ENCODE data around the gene CMSS1.

CMSS1 gene

DNA sequence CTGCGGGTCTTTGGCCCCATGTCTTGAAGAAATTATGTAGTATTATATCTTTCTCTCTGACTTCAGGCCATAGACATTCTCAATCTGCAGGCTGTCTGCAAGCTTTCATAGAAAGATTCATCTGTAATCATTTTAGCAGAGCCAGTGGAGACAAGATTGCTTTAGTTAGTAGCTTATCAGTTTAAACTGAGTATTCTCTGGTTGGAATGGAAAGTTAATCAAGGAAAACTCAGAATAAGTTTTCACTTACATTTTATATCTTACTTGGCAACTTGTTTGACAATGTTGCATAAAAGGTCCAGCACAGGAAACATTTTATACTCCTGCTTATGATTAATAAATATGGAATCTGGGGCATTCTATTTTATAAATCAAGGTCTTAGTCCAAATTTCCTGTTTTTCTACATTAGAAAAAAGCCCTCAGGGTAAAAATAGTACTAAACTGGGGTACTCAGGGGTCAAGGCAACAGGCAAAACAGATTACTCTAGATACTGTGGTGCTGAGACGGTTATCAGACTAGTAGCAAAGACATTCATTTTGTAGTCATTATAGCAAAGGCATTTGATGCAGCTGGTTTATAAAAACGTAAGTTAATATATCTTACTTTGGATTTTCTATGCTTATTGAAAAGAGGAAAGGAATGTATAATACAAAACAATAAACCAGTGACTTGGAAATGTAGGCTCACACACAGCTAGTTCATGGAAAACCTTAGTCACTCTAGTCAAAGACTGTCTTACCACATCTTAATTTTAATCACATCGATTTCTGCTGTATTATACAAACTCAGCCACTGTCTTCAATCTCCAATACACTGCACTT is 341.9 kb downstream of the CMSS1 start:
- DNase-seq: no peak

DNA sequence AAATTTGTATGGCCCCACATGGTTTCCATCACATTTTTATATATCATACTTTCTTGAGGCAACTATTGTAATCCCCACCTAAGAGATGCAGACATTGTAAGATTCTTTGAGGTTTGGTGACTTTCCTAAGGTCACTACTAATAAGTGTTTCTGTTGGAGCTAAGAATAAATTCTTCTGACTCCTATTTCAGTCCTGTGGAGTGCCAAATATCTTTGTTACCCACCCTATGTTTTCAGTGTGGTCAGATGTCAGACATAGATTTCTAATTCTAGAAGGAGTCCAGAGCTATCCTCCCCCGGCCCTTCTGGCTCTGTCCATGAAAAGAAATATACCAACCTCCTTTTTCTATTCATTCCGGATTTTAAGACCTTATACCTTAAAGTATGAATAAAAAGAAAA is 342.9 kb downstream of the CMSS1 start:
- no peak for DNase-seq

- DNase-seq: no peak
These were observed 346.1 kb downstream of the CMSS1 start for GRCh38 chr3:100163787-100164186.

DNA sequence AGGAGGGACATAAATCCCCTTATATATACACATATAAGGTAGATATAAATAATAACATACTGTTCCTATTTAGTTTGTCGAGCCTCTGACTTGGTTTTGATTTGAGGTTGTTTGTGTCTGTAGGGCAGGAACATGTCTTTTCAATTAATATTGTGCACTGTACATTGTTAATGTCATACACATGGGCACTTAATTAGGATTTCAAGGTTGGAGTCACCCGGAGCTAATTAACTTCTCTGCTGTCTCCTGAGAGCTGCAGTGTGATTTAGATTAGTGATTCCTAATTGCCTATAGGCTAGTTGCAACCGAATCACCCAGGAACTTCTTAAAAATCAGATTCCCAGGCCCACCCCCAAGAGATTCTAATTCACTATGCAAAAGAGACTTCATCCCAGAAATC is 347.1 kb downstream of the CMSS1 start:
- no peak for DNase-seq

GRCh38 chr3:100165926-100166550 is 348.4 kb downstream of the CMSS1 start:
- no peak for DNase-seq

GRCh38 chr3:100169201-100169920 is 351.7 kb downstream of the CMSS1 start:
- DNase-seq: no peak

- no peak for DNase-seq
These were observed 352.8 kb downstream of the CMSS1 start for GRCh38 chr3:100170486-100170885.

DNA sequence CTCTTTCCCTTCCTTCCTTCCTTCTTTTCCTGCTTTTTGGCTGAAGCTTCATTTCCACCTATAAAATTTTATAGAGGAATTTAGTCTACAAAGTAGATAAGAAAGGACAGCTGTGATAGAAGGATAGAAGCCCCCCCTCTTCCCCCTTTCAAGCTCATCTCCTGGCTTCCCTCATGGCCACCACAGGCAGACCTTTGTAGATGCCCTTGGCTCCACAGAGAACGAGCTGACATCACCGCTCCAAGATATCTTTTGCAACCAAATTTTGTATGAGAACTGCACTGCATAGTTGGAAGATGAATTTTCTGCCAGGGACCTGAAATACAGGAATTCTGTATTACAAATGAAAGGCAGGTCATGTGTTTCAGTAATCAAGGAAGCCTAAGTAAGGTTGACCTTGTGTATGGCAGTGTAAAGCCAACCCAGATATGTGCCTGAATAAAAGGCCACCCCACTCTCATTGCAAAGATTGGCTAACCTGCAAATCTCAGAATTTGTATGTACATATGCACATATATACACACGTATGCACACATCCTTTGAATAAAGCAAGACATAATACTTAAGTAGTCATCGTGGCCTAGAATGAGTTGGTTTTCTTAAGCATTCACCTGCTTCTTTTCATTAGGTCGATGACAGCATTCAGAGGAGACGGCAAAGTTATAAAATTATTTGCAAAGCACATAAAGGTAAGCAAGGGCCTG is 353.7 kb downstream of the CMSS1 start:
- no peak for DNase-seq

DNA sequence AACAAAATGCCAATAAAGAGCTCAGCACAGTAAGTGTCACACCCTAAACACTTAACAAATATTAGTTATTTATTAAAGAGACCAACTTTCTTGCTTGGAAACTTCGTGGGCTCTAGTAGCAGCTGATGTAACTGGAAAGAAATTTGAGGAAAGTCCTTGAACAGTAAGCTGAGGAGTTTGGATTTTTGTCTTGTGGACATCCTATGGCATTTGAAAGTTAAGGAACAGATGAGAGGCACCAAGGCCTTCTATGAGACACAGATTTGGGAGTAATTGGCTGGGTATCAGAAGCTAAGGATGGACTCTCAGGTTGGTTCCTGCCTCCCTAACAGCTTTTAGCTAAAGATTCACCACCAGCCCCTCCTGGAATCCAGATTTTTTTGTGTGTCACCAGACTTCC is 356.3 kb downstream of the CMSS1 start:
- no peak for DNase-seq

GRCh38 chr3:100175637-100176280 is 358.1 kb downstream of the CMSS1 start:
- no peak for DNase-seq

GRCh38 chr3:100179692-100180349 is 362.2 kb downstream of the CMSS1 start:
- DNase-seq: no peak

DNA sequence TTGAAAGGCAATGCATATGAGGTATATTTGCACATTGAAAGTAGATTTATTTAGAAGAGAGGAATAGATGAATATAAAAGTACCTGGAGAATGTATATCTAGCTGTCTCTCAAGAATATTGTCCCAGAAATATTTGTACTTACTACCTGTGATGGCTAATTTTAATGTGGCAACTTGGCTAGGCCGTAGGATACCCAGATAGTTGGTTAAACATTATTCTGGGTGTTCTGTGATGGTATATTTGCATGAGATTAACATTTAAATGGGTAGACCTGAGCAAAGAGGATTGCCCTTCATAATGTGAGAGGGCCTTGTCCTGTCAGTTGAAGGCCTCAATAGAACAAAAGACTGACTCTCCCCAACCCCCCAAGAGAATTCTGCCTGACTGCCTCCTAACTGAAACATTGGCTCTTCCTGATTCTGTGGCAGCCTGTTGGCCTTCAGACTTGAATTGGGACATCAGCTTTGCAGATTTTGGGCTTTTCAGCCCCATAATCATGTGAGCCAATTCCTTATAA is 366.0 kb downstream of the CMSS1 start:
- DNase-seq: no peak

DNA sequence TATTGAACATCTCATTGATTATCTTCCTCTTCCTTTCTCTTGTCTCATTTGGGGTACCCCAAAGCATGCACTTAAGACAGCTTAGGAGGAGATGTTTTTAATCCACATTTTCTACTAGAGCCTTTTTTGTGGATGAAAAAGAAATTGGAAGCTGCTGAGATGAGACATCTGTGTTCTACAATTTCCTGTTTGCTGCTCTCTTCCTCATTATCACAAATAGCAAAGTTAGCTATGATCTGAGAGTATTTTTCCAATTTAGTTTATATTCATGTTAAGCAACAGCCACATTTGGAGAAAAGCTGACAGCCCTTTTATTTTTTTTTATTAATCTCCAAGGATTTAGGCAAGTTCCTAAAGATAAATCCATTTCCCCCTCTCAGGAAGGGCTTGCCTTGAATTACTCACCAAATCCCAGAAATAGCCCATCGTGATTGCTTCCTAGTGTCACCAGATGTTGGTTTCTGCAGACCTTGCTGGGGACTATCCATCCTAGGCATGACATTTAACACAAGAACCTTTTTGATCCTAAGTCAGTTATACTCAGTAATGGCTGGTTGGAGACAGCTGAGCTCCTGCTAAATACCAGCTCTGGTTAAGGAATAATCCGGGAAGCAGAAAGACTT is 367.4 kb downstream of the CMSS1 start:
- no peak for DNase-seq

GRCh38 chr3:100185847-100186246 is 368.2 kb downstream of the CMSS1 start:
- DNase-seq: no peak

- no peak for DNase-seq
These were observed 371.8 kb downstream of the CMSS1 start for GRCh38 chr3:100189444-100189964.

GRCh38 chr3:100195375-100195774 is 377.7 kb downstream of the CMSS1 start:
- DNase-seq: no peak

DNA sequence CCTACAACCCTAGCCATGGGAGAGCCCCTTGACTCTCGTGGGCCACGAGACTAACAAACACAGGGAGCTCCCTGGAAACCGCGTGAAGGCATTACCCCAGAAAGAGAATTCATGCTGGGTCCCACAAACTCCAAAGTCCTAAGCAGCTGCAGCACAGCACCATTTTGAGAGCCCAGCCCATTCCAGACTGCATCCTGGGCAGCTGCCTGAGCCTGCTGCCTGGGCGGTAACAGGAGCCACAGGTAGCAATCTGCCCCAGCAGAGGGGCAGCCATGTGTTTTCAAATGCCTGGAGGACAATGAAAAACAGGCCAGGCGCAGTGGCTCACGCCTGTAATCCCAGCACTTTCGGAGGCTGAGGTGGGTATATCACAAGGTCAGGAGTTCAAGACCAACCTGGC is 380.2 kb downstream of the CMSS1 start:
- no peak for DNase-seq

GRCh38 chr3:100198579-100199269 is 381.1 kb downstream of the CMSS1 start:
- DNase-seq: no peak

GRCh38 chr3:100205171-100205570 is 387.5 kb downstream of the CMSS1 start:
- DNase-seq: no peak

GRCh38 chr3:100206687-100207086 is 389.0 kb downstream of the CMSS1 start:
- DNase-seq: no peak

DNA sequence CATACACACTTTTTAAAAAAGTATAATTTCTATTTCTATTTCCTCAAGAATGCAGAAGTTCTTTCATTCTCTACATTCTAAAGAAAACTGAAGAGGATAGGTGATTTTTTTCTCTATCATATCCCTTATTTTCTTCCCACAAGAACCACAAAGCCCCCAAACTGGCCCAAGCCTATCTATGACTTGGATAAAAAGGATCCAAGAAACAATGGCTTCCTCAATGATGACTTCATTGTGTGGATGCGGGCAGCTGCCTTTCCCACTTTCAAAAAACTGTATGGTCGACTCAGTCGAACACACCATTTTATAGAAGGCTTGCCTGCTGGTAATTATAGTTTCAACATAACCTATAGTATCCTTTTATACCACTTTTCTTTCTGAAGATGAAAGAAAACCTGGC is 390.2 kb downstream of the CMSS1 start:
- no peak for DNase-seq
